SK-N-SH treated with all-trans-retinoic acid at 6 μM for 48 hours (cell line): Measurements from ENCODE around the gene CTCF.

Experiments
- ATAC-seq: fragments of 200-7000 bp; cut with Tn5 transposase; 3 replicates; pipeline ENCODE4 v1.9.1; 2020; ENCODE audit warnings: mild to moderate bottlenecking, moderate library complexity
- BACH2 ChIP-seq: fragments of 250-450 bp; sonication (Bioruptor Pico); IDR thresholded peaks from 2 replicates; pipeline ENCODE4 v1.9.0; 2021; ENCODE audit warnings: mild to moderate bottlenecking, borderline replicate concordance
- CREB5 ChIP-seq: fragments of 250-450 bp; sonication (Bioruptor Pico); IDR thresholded peaks from 2 replicates; pipeline ENCODE4 v1.5.1; 2020; ENCODE audit warnings: low read depth, mild to moderate bottlenecking, moderate library complexity
- ESRRG ChIP-seq: fragments of 250-450 bp; sonication (Bioruptor Pico); IDR thresholded peaks from 2 replicates; pipeline ENCODE4 v1.6.1; 2021; ENCODE audit warnings: mild to moderate bottlenecking
- GLIS3 ChIP-seq: fragments of 250-450 bp; sonication (Bioruptor Pico); IDR thresholded peaks from 2 replicates; pipeline ENCODE4 v1.5.0; 2020; ENCODE audit warnings: mild to moderate bottlenecking, moderate library complexity
- ISL1 ChIP-seq: fragments of 250-450 bp; sonication (Bioruptor Pico); IDR thresholded peaks from 2 replicates; pipeline ENCODE4 v2.1.2; 2022; ENCODE audit warnings: mild to moderate bottlenecking, moderate library complexity
- OSR1 ChIP-seq: fragments of 250-450 bp; sonication (Bioruptor Pico); IDR thresholded peaks from 2 replicates; pipeline ENCODE4 v1.8.0; 2022; ENCODE audit warnings: moderate library complexity, mild to moderate bottlenecking, inconsistent platforms
- PATZ1 ChIP-seq: fragments of 250-450 bp; sonication (Bioruptor Pico); IDR thresholded peaks from 2 replicates; pipeline ENCODE4 v1.8.0; 2020; ENCODE audit warnings: mild to moderate bottlenecking, moderate library complexity, borderline replicate concordance
- POU6F1 ChIP-seq: fragments of 250-450 bp; sonication (Bioruptor Pico); IDR thresholded peaks from 2 replicates; pipeline ENCODE4 v1.8.0; 2021; ENCODE audit warnings: low read depth, mild to moderate bottlenecking, moderate library complexity, borderline replicate concordance
- PPARA ChIP-seq: fragments of 250-450 bp; sonication (Bioruptor Pico); IDR thresholded peaks from 2 replicates; pipeline ENCODE4 v1.5.0; 2020; ENCODE audit warnings: mild to moderate bottlenecking, borderline replicate concordance
- RARB ChIP-seq: fragments of 250-450 bp; sonication (Bioruptor Pico); IDR thresholded peaks from 2 replicates; pipeline ENCODE4 v1.8.0; 2021; ENCODE audit warnings: mild to moderate bottlenecking, moderate library complexity
- SNAI2 ChIP-seq: fragments of 250-450 bp; sonication (Bioruptor Pico); IDR thresholded peaks from 2 replicates; pipeline ENCODE4 v1.5.0; 2020; ENCODE audit warnings: mild to moderate bottlenecking, moderate library complexity
- TCF4 ChIP-seq: fragments of 250-450 bp; sonication (Bioruptor Pico); IDR thresholded peaks from 2 replicates; pipeline ENCODE4 v1.8.0; 2021; ENCODE audit warnings: mild to moderate bottlenecking, moderate library complexity, borderline replicate concordance
- TOX ChIP-seq: fragments of 250-450 bp; sonication (Bioruptor Pico); IDR thresholded peaks from 2 replicates; pipeline ENCODE4 v1.8.0; 2021; ENCODE audit warnings: mild to moderate bottlenecking, moderate library complexity, borderline replicate concordance
- ZC3H10 ChIP-seq: fragments of 250-450 bp; sonication (Bioruptor Pico); IDR thresholded peaks from 2 replicates; pipeline ENCODE4 v1.5.1; 2021; ENCODE audit warnings: mild to moderate bottlenecking, moderate library complexity
- ZFP3 ChIP-seq: fragments of 250-450 bp; sonication (Bioruptor Pico); IDR thresholded peaks from 2 replicates; pipeline ENCODE4 v1.5.0; 2020; ENCODE audit warnings: mild to moderate bottlenecking, moderate library complexity
- ZFP30 ChIP-seq: fragments of 450-650 bp; formaldehyde crosslinking; IDR thresholded peaks from 2 replicates; pipeline ENCODE4 v1.5.0; 2022; ENCODE audit warnings: mild to moderate bottlenecking, moderate library complexity
- ZNF70 ChIP-seq: fragments of 450-650 bp; formaldehyde crosslinking; IDR thresholded peaks from 2 replicates; pipeline ENCODE4 v1.5.0; 2020; ENCODE audit warnings: mild to moderate bottlenecking, moderate library complexity
- ZNF8 ChIP-seq: fragments of 450-650 bp; formaldehyde crosslinking; IDR thresholded peaks from 2 replicates; pipeline ENCODE4 v1.5.0; 2020; ENCODE audit warnings: mild to moderate bottlenecking, moderate library complexity
- TF ChIP-seq, protein P1 (sequence below): fragments of 250-450 bp; sonication (Bioruptor Pico); IDR thresholded peaks from 2 replicates; pipeline ENCODE4 v1.5.0; 2020; ENCODE audit warnings: mild to moderate bottlenecking, moderate library complexity
- TF ChIP-seq, protein P2 (sequence below): fragments of 250-450 bp; sonication (Bioruptor Pico); IDR thresholded peaks from 2 replicates; pipeline ENCODE4 v1.5.1; 2021; ENCODE audit warnings: mild to moderate bottlenecking, moderate library complexity

CTCF gene

GRCh38 chr16:67676516-67676915 is 114.2 kb downstream of the CTCF start:
- ATAC-seq = no peak
- no peak for TF ChIP-seq OSR1 (CRISPR knock-in tag)
- no peak for TF ChIP-seq GLIS3 (CRISPR knock-in tag)
- no peak for TF ChIP-seq PPARA (CRISPR knock-in tag)
- no peak for TF ChIP-seq BACH2
- TF ChIP-seq ZC3H10 (CRISPR knock-in tag) = no peak
- TF ChIP-seq POU6F1 = no peak
- TF ChIP-seq ZFP30 (CRISPR knock-in tag) = no peak
- no peak for TF ChIP-seq SNAI2 (CRISPR knock-in tag)
- TF ChIP-seq ZNF70 (CRISPR knock-in tag) = no peak
- TF ChIP-seq RARB = no peak
- TF ChIP-seq, protein P1, sequence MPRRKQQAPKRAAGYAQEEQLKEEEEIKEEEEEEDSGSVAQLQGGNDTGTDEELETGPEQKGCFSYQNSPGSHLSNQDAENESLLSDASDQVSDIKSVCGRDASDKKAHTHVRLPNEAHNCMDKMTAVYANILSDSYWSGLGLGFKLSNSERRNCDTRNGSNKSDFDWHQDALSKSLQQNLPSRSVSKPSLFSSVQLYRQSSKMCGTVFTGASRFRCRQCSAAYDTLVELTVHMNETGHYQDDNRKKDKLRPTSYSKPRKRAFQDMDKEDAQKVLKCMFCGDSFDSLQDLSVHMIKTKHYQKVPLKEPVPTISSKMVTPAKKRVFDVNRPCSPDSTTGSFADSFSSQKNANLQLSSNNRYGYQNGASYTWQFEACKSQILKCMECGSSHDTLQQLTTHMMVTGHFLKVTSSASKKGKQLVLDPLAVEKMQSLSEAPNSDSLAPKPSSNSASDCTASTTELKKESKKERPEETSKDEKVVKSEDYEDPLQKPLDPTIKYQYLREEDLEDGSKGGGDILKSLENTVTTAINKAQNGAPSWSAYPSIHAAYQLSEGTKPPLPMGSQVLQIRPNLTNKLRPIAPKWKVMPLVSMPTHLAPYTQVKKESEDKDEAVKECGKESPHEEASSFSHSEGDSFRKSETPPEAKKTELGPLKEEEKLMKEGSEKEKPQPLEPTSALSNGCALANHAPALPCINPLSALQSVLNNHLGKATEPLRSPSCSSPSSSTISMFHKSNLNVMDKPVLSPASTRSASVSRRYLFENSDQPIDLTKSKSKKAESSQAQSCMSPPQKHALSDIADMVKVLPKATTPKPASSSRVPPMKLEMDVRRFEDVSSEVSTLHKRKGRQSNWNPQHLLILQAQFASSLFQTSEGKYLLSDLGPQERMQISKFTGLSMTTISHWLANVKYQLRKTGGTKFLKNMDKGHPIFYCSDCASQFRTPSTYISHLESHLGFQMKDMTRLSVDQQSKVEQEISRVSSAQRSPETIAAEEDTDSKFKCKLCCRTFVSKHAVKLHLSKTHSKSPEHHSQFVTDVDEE (CRISPR knock-in tag) = no peak
- TF ChIP-seq ZFP3 (CRISPR knock-in tag) = no peak
- no peak for TF ChIP-seq CREB5 (CRISPR knock-in tag)
- no peak for TF ChIP-seq TOX (CRISPR knock-in tag)
- TF ChIP-seq, all 23 proteins: peak for 0

GRCh38 chr16:67676939-67677338 is 114.6 kb downstream of the CTCF start:
- TF ChIP-seq ZNF70 (CRISPR knock-in tag) (no peak), PPARA (CRISPR knock-in tag) (no peak), ZNF8 (CRISPR knock-in tag) (no peak), ZFP30 (CRISPR knock-in tag) (no peak), ISL1 (CRISPR knock-in tag) (no peak), CREB5 (CRISPR knock-in tag) (no peak), ESRRG (CRISPR knock-in tag) (no peak), PATZ1 (CRISPR knock-in tag) (no peak)
- TF ChIP-seq, protein P1 (CRISPR knock-in tag) = no peak
- TF ChIP-seq, all 23 proteins: peak for 0
- no peak for ATAC-seq

DNA sequence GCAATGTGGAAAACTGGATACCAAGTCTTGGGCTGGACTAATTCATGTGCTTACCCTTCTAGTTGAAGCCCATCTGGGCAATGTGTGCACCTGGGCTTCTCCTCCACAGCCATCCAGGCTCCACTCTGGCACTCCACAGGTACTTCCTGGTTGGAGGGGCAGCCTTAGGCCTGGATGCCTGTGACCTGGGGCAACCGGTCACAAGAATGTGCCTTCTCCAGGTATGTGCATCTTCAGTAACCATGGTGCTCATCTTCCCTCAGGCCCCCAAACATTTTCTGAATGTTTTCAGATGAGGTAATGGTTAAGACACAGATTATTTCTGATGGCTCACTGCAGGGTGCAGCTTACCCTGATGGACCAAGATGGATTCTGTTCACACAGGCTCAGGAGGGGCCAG is 115.4 kb downstream of the CTCF start:
- no peak for ATAC-seq
- no peak for TF ChIP-seq ZFP3 (CRISPR knock-in tag)
- no peak for TF ChIP-seq TCF4 (CRISPR knock-in tag)
- TF ChIP-seq ZNF70 (CRISPR knock-in tag) = no peak
- TF ChIP-seq SNAI2 (CRISPR knock-in tag) = no peak
- no peak for TF ChIP-seq PATZ1 (CRISPR knock-in tag)
- TF ChIP-seq CREB5 (CRISPR knock-in tag) = no peak
- no peak for TF ChIP-seq ZNF8 (CRISPR knock-in tag)
- TF ChIP-seq, protein P2, sequence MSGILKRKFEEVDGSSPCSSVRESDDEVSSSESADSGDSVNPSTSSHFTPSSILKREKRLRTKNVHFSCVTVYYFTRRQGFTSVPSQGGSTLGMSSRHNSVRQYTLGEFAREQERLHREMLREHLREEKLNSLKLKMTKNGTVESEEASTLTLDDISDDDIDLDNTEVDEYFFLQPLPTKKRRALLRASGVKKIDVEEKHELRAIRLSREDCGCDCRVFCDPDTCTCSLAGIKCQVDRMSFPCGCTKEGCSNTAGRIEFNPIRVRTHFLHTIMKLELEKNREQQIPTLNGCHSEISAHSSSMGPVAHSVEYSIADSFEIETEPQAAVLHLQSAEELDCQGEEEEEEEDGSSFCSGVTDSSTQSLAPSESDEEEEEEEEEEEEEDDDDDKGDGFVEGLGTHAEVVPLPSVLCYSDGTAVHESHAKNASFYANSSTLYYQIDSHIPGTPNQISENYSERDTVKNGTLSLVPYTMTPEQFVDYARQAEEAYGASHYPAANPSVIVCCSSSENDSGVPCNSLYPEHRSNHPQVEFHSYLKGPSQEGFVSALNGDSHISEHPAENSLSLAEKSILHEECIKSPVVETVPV (CRISPR knock-in tag) = no peak
- no peak for TF ChIP-seq BACH2
